Activated T-cell treated with anti-CD3 and anti-CD28 coated beads for 1 hour (primary cell): ENCODE results near the gene MAP6D1.

Experiments
- DNase-seq: peaks from one replicate; pipeline ENCODE4 v3.0.0-alpha.2; 2020; ENCODE audit warnings: low read depth

MAP6D1 gene

GRCh38 chr3:183825456-183826161 is at the start of gene MAP6D1:
Gene MAP6D1 (minus strand): TSS chr3:183825577. CDS start chr3:183825547, 30 bp downstream.
- peak; percentile 12 for DNase-seq

GRCh38 chr3:183873914-183874313 is 48.5 kb upstream of the MAP6D1 start:
- no peak for DNase-seq

GRCh38 chr3:183871541-183871940 is 46.2 kb upstream of the MAP6D1 start:
- no peak for DNase-seq

GRCh38 chr3:183870563-183870962 is 45.2 kb upstream of the MAP6D1 start:
- no peak for DNase-seq

GRCh38 chr3:183868796-183869195 is 43.4 kb upstream of the MAP6D1 start:
- no peak for DNase-seq

GRCh38 chr3:183862610-183863009 is 37.2 kb upstream of the MAP6D1 start:
- DNase-seq, result no peak

GRCh38 chr3:183857863-183858262 is 32.5 kb upstream of the MAP6D1 start:
- no peak for DNase-seq

GRCh38 chr3:183854318-183855035 is 29.1 kb upstream of the MAP6D1 start:
- no peak for DNase-seq

- DNase-seq, result no peak
Measured at GRCh38 chr3:183845608-183846288, 20.4 kb upstream of the MAP6D1 start.

- DNase-seq, result no peak
Measured at GRCh38 chr3:183845090-183845489, 19.7 kb upstream of the MAP6D1 start.

- no peak for DNase-seq
Measured at GRCh38 chr3:183844606-183845005, 19.2 kb upstream of the MAP6D1 start.

- no peak for DNase-seq
Measured at GRCh38 chr3:183839751-183840150, 14.4 kb upstream of the MAP6D1 start.

GRCh38 chr3:183837894-183838293 is 12.5 kb upstream of the MAP6D1 start:
- no peak for DNase-seq

GRCh38 chr3:183837390-183837789 is 12.0 kb upstream of the MAP6D1 start:
- no peak for DNase-seq

GRCh38 chr3:183833516-183833915 is 8.1 kb upstream of the MAP6D1 start:
- DNase-seq, result no peak

- DNase-seq, result no peak
Measured at GRCh38 chr3:183830187-183830586, 4.8 kb upstream of the MAP6D1 start.

GRCh38 chr3:183829466-183829865 is 4.1 kb upstream of the MAP6D1 start:
- no peak for DNase-seq

GRCh38 chr3:183828538-183828870 is 3.1 kb upstream of the MAP6D1 start:
- DNase-seq, result no peak

GRCh38 chr3:183827809-183828537 is 2.6 kb upstream of the MAP6D1 start:
- DNase-seq, result no peak

GRCh38 chr3:183826448-183827250 is 1.3 kb upstream of the MAP6D1 start:
- DNase-seq, result no peak

- DNase-seq, result no peak
Measured at GRCh38 chr3:183824761-183825455, 469 bp downstream of the MAP6D1 start.
